ENCODE data around the gene KCNK10.
"Not testable (repeated sequence)": the region's sequence is repeated elsewhere in the genome, so short reads cannot be mapped to it uniquely, and the experiment has no call there.

KCNK10 gene

GRCh38 chr14:88271205-88271604 is 51.9 kb downstream of the KCNK10 start:
- Histone ChIP-seq H3K27ac (ENCODE audit: low read depth in 2 of 2, low read length in 2 of 2) (peak overlapping the region; percentile 64 to 80), H3K9ac (ENCODE audit: low read depth in 1 of 2, low read length in 2 of 2) (peak overlapping the region in 1 of 2 donors; percentile 52)

GRCh38 chr14:88270776-88271175 is 52.3 kb downstream of the KCNK10 start:
- Histone ChIP-seq H3K9ac (ENCODE audit: low read depth in 1 of 2, low read length in 2 of 2) (peak overlapping the region in 1 of 2 donors; percentile 52), H3K4me1 (ENCODE audit: control insufficient read depth in 2 of 2, insufficient read depth in 2 of 2, low read length in 2 of 2) (peaks cover 12 to 21% of the 10 kb centered on the region in 2 donors), H3K36me3 (ENCODE audit: control insufficient read depth in 2 of 2, insufficient read depth in 2 of 2, low read length in 2 of 2) (no peaks in the 10 kb centered on the region), H3K4me3 (ENCODE audit: low read length in 2 of 2) (peak overlapping the region in 1 of 2 donors; percentile 57), H3K27ac (ENCODE audit: low read depth in 2 of 2, low read length in 2 of 2) (peak overlapping the region; percentile 64 to 80), H3K27me3 (ENCODE audit: control insufficient read depth in 2 of 2, insufficient read depth in 2 of 2, low read length in 2 of 2) (no peaks in the 10 kb centered on the region), H3K9me3 (ENCODE audit: control insufficient read depth in 2 of 2, low read length in 2 of 2) (no peaks in the 10 kb centered on the region)

More at GRCh38 chr14:88271205-88271604, 51.9 kb downstream of the KCNK10 start:
- Histone ChIP-seq H3K9me3 (ENCODE audit: control insufficient read depth in 2 of 2, low read length in 2 of 2) (no peaks in the 10 kb centered on the region), H3K36me3 (ENCODE audit: control insufficient read depth in 2 of 2, insufficient read depth in 2 of 2, low read length in 2 of 2) (no peaks in the 10 kb centered on the region), H3K27me3 (ENCODE audit: control insufficient read depth in 2 of 2, insufficient read depth in 2 of 2, low read length in 2 of 2) (no peaks in the 10 kb centered on the region), H3K4me3 (ENCODE audit: low read length in 2 of 2) (no peak overlapping the region), H3K4me1 (ENCODE audit: control insufficient read depth in 2 of 2, insufficient read depth in 2 of 2, low read length in 2 of 2) (peaks cover 12 to 21% of the 10 kb centered on the region in 2 donors)

- Histone ChIP-seq H3K27ac (ENCODE audit: low read depth in 2 of 2, low read length in 2 of 2) (peak overlapping the region; percentile 30 to 80), H3K36me3 (ENCODE audit: control insufficient read depth in 2 of 2, insufficient read depth in 2 of 2, low read length in 2 of 2) (no peaks in the 10 kb centered on the region), H3K4me1 (ENCODE audit: control insufficient read depth in 2 of 2, insufficient read depth in 2 of 2, low read length in 2 of 2) (peaks cover 12 to 21% of the 10 kb centered on the region in 2 donors), H3K9me3 (ENCODE audit: control insufficient read depth in 2 of 2, low read length in 2 of 2) (no peaks in the 10 kb centered on the region), H3K27me3 (ENCODE audit: control insufficient read depth in 2 of 2, insufficient read depth in 2 of 2, low read length in 2 of 2) (no peaks in the 10 kb centered on the region), H3K9ac (ENCODE audit: low read depth in 1 of 2, low read length in 2 of 2) (no peak overlapping the region), H3K4me3 (ENCODE audit: low read length in 2 of 2) (peak overlapping the region in 1 of 2 donors; percentile 57)
Observed at GRCh38 chr14:88269806-88270420, 53.2 kb downstream of the KCNK10 start.

GRCh38 chr14:88266474-88266873 is 56.6 kb downstream of the KCNK10 start:
- peaks cover 11 to 18% of the 10 kb centered on the region in 2 donors for H3K4me1 ChIP-seq (ENCODE audit: control insufficient read depth in 2 of 2, insufficient read depth in 2 of 2, low read length in 2 of 2)
- H3K4me3 ChIP-seq (ENCODE audit: low read length in 2 of 2) = no peak overlapping the region
- no peak overlapping the region for H3K9ac ChIP-seq (ENCODE audit: low read depth in 1 of 2, low read length in 2 of 2)
- H3K27me3 ChIP-seq (ENCODE audit: control insufficient read depth in 2 of 2, insufficient read depth in 2 of 2, low read length in 2 of 2) = no peaks in the 10 kb centered on the region
- H3K9me3 ChIP-seq (ENCODE audit: control insufficient read depth in 2 of 2, low read length in 2 of 2) = no peaks in the 10 kb centered on the region
- H3K27ac ChIP-seq (ENCODE audit: low read depth in 2 of 2, low read length in 2 of 2) = no peak overlapping the region
- H3K36me3 ChIP-seq (ENCODE audit: control insufficient read depth in 2 of 2, insufficient read depth in 2 of 2, low read length in 2 of 2) = no peaks in the 10 kb centered on the region

GRCh38 chr14:88264116-88264515 is 59.0 kb downstream of the KCNK10 start:
- Histone ChIP-seq H3K4me3 (ENCODE audit: low read length in 2 of 2) (no peak overlapping the region), H3K9me3 (ENCODE audit: control insufficient read depth in 2 of 2, low read length in 2 of 2) (no peaks in the 10 kb centered on the region), H3K36me3 (ENCODE audit: control insufficient read depth in 2 of 2, insufficient read depth in 2 of 2, low read length in 2 of 2) (no peaks in the 10 kb centered on the region), H3K4me1 (ENCODE audit: control insufficient read depth in 2 of 2, insufficient read depth in 2 of 2, low read length in 2 of 2) (no peaks in the 10 kb centered on the region), H3K27ac (ENCODE audit: low read depth in 2 of 2, low read length in 2 of 2) (no peak overlapping the region), H3K9ac (ENCODE audit: low read depth in 1 of 2, low read length in 2 of 2) (no peak overlapping the region), H3K27me3 (ENCODE audit: control insufficient read depth in 2 of 2, insufficient read depth in 2 of 2, low read length in 2 of 2) (no peaks in the 10 kb centered on the region)

- H3K27ac ChIP-seq (ENCODE audit: low read depth in 2 of 2, low read length in 2 of 2); H3K27me3 ChIP-seq (ENCODE audit: control insufficient read depth in 2 of 2, insufficient read depth in 2 of 2, low read length in 2 of 2); H3K4me3 ChIP-seq (ENCODE audit: low read length in 2 of 2); H3K4me1 ChIP-seq (ENCODE audit: control insufficient read depth in 2 of 2, insufficient read depth in 2 of 2, low read length in 2 of 2); H3K9me3 ChIP-seq (ENCODE audit: control insufficient read depth in 2 of 2, low read length in 2 of 2); H3K9ac ChIP-seq (ENCODE audit: low read depth in 1 of 2, low read length in 2 of 2); H3K36me3 ChIP-seq (ENCODE audit: control insufficient read depth in 2 of 2, insufficient read depth in 2 of 2, low read length in 2 of 2): not testable (repeated sequence)
Observed at GRCh38 chr14:88261302-88261701, 61.8 kb downstream of the KCNK10 start.

GRCh38 chr14:88258021-88258420 is 65.0 kb downstream of the KCNK10 start:
- Histone ChIP-seq H3K27ac (ENCODE audit: low read depth in 2 of 2, low read length in 2 of 2) (no peak overlapping the region), H3K36me3 (ENCODE audit: control insufficient read depth in 2 of 2, insufficient read depth in 2 of 2, low read length in 2 of 2) (no peaks in the 10 kb centered on the region), H3K27me3 (ENCODE audit: control insufficient read depth in 2 of 2, insufficient read depth in 2 of 2, low read length in 2 of 2) (no peaks in the 10 kb centered on the region), H3K4me3 (ENCODE audit: low read length in 2 of 2) (no peak overlapping the region), H3K4me1 (ENCODE audit: control insufficient read depth in 2 of 2, insufficient read depth in 2 of 2, low read length in 2 of 2) (peaks cover 5 to 14% of the 10 kb centered on the region in 2 donors), H3K9ac (ENCODE audit: low read depth in 1 of 2, low read length in 2 of 2) (no peak overlapping the region), H3K9me3 (ENCODE audit: control insufficient read depth in 2 of 2, low read length in 2 of 2) (no peaks in the 10 kb centered on the region)

GRCh38 chr14:88256997-88257950 is 65.8 kb downstream of the KCNK10 start:
- no peak overlapping the region for H3K4me3 ChIP-seq (ENCODE audit: low read length in 2 of 2)
- no peak overlapping the region for H3K9ac ChIP-seq (ENCODE audit: low read depth in 1 of 2, low read length in 2 of 2)
- H3K27ac ChIP-seq (ENCODE audit: low read depth in 2 of 2, low read length in 2 of 2) = no peak overlapping the region
- H3K9me3 ChIP-seq (ENCODE audit: control insufficient read depth in 2 of 2, low read length in 2 of 2) = no peaks in the 10 kb centered on the region
- H3K4me1 ChIP-seq (ENCODE audit: control insufficient read depth in 2 of 2, insufficient read depth in 2 of 2, low read length in 2 of 2) = peaks cover 5 to 14% of the 10 kb centered on the region in 2 donors
- no peaks in the 10 kb centered on the region for H3K36me3 ChIP-seq (ENCODE audit: control insufficient read depth in 2 of 2, insufficient read depth in 2 of 2, low read length in 2 of 2)
- H3K27me3 ChIP-seq (ENCODE audit: control insufficient read depth in 2 of 2, insufficient read depth in 2 of 2, low read length in 2 of 2) = no peaks in the 10 kb centered on the region

GRCh38 chr14:88255798-88256197 is 67.3 kb downstream of the KCNK10 start:
- Histone ChIP-seq H3K4me3 (ENCODE audit: low read length in 2 of 2) (no peak overlapping the region), H3K9ac (ENCODE audit: low read depth in 1 of 2, low read length in 2 of 2) (no peak overlapping the region), H3K27me3 (ENCODE audit: control insufficient read depth in 2 of 2, insufficient read depth in 2 of 2, low read length in 2 of 2) (no peaks in the 10 kb centered on the region), H3K9me3 (ENCODE audit: control insufficient read depth in 2 of 2, low read length in 2 of 2) (no peaks in the 10 kb centered on the region), H3K36me3 (ENCODE audit: control insufficient read depth in 2 of 2, insufficient read depth in 2 of 2, low read length in 2 of 2) (no peaks in the 10 kb centered on the region), H3K27ac (ENCODE audit: low read depth in 2 of 2, low read length in 2 of 2) (no peak overlapping the region), H3K4me1 (ENCODE audit: control insufficient read depth in 2 of 2, insufficient read depth in 2 of 2, low read length in 2 of 2) (peaks cover 5 to 14% of the 10 kb centered on the region in 2 donors)

GRCh38 chr14:88255196-88255595 is 67.9 kb downstream of the KCNK10 start:
- no peaks in the 10 kb centered on the region for H3K9me3 ChIP-seq (ENCODE audit: control insufficient read depth in 2 of 2, low read length in 2 of 2)
- H3K4me1 ChIP-seq (ENCODE audit: control insufficient read depth in 2 of 2, insufficient read depth in 2 of 2, low read length in 2 of 2) = peaks cover 5 to 14% of the 10 kb centered on the region in 2 donors
- H3K27me3 ChIP-seq (ENCODE audit: control insufficient read depth in 2 of 2, insufficient read depth in 2 of 2, low read length in 2 of 2) = no peaks in the 10 kb centered on the region
- H3K9ac ChIP-seq (ENCODE audit: low read depth in 1 of 2, low read length in 2 of 2) = no peak overlapping the region
- H3K4me3 ChIP-seq (ENCODE audit: low read length in 2 of 2) = no peak overlapping the region
- no peaks in the 10 kb centered on the region for H3K36me3 ChIP-seq (ENCODE audit: control insufficient read depth in 2 of 2, insufficient read depth in 2 of 2, low read length in 2 of 2)
- H3K27ac ChIP-seq (ENCODE audit: low read depth in 2 of 2, low read length in 2 of 2) = no peak overlapping the region

All from mucosa of rectum (tissue), 2 donors.